Astrocyte (in vitro differentiated cells and primary cell): ENCODE results near the gene BICD1. TPM values are rescaled to one million over a fixed set of nuclear protein-coding genes. Genes with fewer than 3 reads are reported as not detected.

Experiments used
- DNase-seq: peaks from one replicate; pipeline ENCODE4 v3.0.0-alpha.2; 2010; ENCODE audit warnings: low read depth
- FAIRE-seq: peaks from 2 replicates; lab custom pipeline; 2011; peaks lifted over from hg19 to GRCh38; lab: Jason Lieb, UNC
- H2AFZ ChIP-seq: 2 replicates; pipeline ENCODE4 v1.6.0; 2012; ENCODE audit warnings: low read depth, low read length, inconsistent platforms
- H3K27ac ChIP-seq: 2 replicates; pipeline ENCODE4 v1.5.1; 2011; ENCODE audit warnings: low read depth, low read length, inconsistent platforms
- H3K27me3 ChIP-seq: 2 replicates; pipeline ENCODE4 v1.6.0; 2011; ENCODE audit warnings: low read length, inconsistent platforms; ENCODE audit not compliant: insufficient read depth
- H3K36me3 ChIP-seq: 2 replicates; pipeline ENCODE4 v1.5.1; 2011; ENCODE audit warnings: low read length, inconsistent platforms; ENCODE audit not compliant: insufficient read depth
- H3K4me1 ChIP-seq: 2 replicates; pipeline ENCODE4 v1.5.1; 2011; ENCODE audit warnings: low read length, inconsistent platforms; ENCODE audit not compliant: insufficient read depth
- H3K4me2 ChIP-seq: 2 replicates; pipeline ENCODE4 v1.6.0; 2012; ENCODE audit warnings: low read length, inconsistent platforms
- H3K4me3 ChIP-seq: 2 replicates; pipeline ENCODE4 v1.5.1; 2011; ENCODE audit warnings: low read depth, mild to moderate bottlenecking, low read length, inconsistent platforms; ENCODE audit not compliant: insufficient read depth
- H3K79me2 ChIP-seq: 2 replicates; pipeline ENCODE4 v1.6.0; 2012; ENCODE audit warnings: mild to moderate bottlenecking, low read length, inconsistent platforms; ENCODE audit not compliant: insufficient read depth
- H3K9ac ChIP-seq: 2 replicates; pipeline ENCODE4 v1.6.0; 2012; ENCODE audit warnings: mild to moderate bottlenecking, low read length, inconsistent platforms
- H3K9me3 ChIP-seq: 2 replicates; pipeline ENCODE4 v1.5.1; 2012; ENCODE audit warnings: low read depth, mild to moderate bottlenecking, low read length, inconsistent platforms; ENCODE audit not compliant: insufficient read depth
- H4K20me1 ChIP-seq: 2 replicates; pipeline ENCODE4 v1.6.0; 2012; ENCODE audit warnings: low read length, inconsistent platforms; ENCODE audit not compliant: insufficient read depth
- H3K27ac Mint-ChIP-seq: one replicate; pipeline ENCODE4 v1.8.0; 2021; ENCODE audit warnings: mild to moderate bottlenecking, mixed read lengths; ENCODE audit not compliant: unreplicated experiment
- H3K27me3 Mint-ChIP-seq: one replicate; pipeline ENCODE4 v1.8.0; 2021; ENCODE audit warnings: low read depth, mixed read lengths; ENCODE audit not compliant: unreplicated experiment
- H3K36me3 Mint-ChIP-seq: one replicate; pipeline ENCODE4 v1.8.0; 2021; ENCODE audit warnings: low read depth, mixed read lengths; ENCODE audit not compliant: unreplicated experiment
- H3K4me1 Mint-ChIP-seq: one replicate; pipeline ENCODE4 v1.8.0; 2021; ENCODE audit warnings: low read depth, mixed read lengths; ENCODE audit not compliant: unreplicated experiment
- H3K4me3 Mint-ChIP-seq: one replicate; pipeline ENCODE4 v1.8.0; 2021; ENCODE audit warnings: mild to moderate bottlenecking, moderate library complexity, mixed read lengths; ENCODE audit not compliant: unreplicated experiment
- H3K9me3 Mint-ChIP-seq: one replicate; pipeline ENCODE4 v1.8.0; 2021; ENCODE audit warnings: mild to moderate bottlenecking, mixed read lengths; ENCODE audit not compliant: unreplicated experiment
- CTCF ChIP-seq: IDR thresholded peaks from 2 replicates; pipeline ENCODE4 v1.5.1; 2011; ENCODE audit warnings: low read depth, mild to moderate bottlenecking, inconsistent platforms, low read length, moderate library complexity; ENCODE audit not compliant: insufficient read depth
- EZH2 ChIP-seq: IDR thresholded peaks from 2 replicates; pipeline ENCODE4 v1.6.1; 2012; ENCODE audit warnings: mild to moderate bottlenecking, low read length, inconsistent platforms; ENCODE audit not compliant: insufficient read depth
- total RNA-seq: library from RNA; stranded (reverse); gene quantifications from 2 replicates; pipeline ENCODE4 v1.2.1, GENCODE V29; 2021

BICD1 gene
- total RNA-seq, 1 donor from 2014 or later: 28.7 TPM

- Histone ChIP-seq H4K20me1 (peaks cover 55% of the 10 kb centered on the region), H3K4me2 (no peak overlapping the region), H3K9ac (no peak overlapping the region), H2AFZ (no peak overlapping the region), H3K27me3 (no peaks in the 10 kb centered on the region), H3K9me3 (no peaks in the 10 kb centered on the region), H3K36me3 (no peaks in the 10 kb centered on the region), H3K4me1 (no peaks in the 10 kb centered on the region), H3K27ac (no peak overlapping the region), H3K4me3 (no peak overlapping the region), H3K79me2 (peaks cover 75% of the 10 kb centered on the region)
- no peak for FAIRE-seq
- H3K4me1 Mint-ChIP-seq: no peaks in the 10 kb centered on the region
- TF ChIP-seq CTCF (no peak), EZH2 (no peak)
- H3K4me3 Mint-ChIP-seq: no peak overlapping the region
- no peaks in the 10 kb centered on the region for H3K9me3 Mint-ChIP-seq
- H3K27ac Mint-ChIP-seq: no peak overlapping the region
- peaks cover 3% of the 10 kb centered on the region for H3K36me3 Mint-ChIP-seq
- H3K27me3 Mint-ChIP-seq: no peaks in the 10 kb centered on the region
- DNase-seq: no peak
These were observed 64.6 kb downstream of the BICD1 start for GRCh38 chr12:32171211-32171610.

DNA sequence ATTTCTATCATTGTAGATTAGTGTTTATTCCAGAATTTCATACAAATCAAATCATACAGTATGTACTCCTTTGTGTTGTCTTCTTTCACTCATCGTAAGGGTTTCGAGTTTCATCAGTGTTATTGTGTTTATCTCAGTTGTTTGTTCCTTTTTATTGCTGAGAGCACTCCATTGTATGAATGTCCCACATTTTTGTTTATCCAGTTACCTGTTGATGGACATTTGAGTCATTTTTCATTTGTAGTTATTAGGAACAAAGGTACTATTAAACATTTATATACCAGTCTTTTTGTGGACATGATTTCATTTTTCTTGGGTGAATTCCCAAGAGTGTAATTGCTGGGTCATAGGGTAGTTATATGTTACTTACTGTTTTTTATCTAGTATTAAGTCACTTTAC, 70.0 kb downstream of the BICD1 start:
- Histone ChIP-seq H3K27me3 (no peaks in the 10 kb centered on the region), H3K9ac (no peak overlapping the region), H3K4me1 (no peaks in the 10 kb centered on the region), H3K79me2 (peaks cover 65% of the 10 kb centered on the region), H3K36me3 (no peaks in the 10 kb centered on the region), H3K27ac (no peak overlapping the region), H3K4me3 (no peak overlapping the region), H3K9me3 (no peaks in the 10 kb centered on the region), H2AFZ (no peak overlapping the region), H3K4me2 (no peak overlapping the region), H4K20me1 (peaks cover 61% of the 10 kb centered on the region)
- Mint-ChIP-seq H3K36me3 (peaks cover 1% of the 10 kb centered on the region), H3K4me3 (no peak overlapping the region), H3K9me3 (no peaks in the 10 kb centered on the region), H3K27me3 (no peaks in the 10 kb centered on the region), H3K4me1 (peaks cover 2% of the 10 kb centered on the region), H3K27ac (no peak overlapping the region)
- DNase-seq (no peak), FAIRE-seq (no peak)
- no peak for TF ChIP-seq CTCF
- TF ChIP-seq EZH2: no peak

DNA sequence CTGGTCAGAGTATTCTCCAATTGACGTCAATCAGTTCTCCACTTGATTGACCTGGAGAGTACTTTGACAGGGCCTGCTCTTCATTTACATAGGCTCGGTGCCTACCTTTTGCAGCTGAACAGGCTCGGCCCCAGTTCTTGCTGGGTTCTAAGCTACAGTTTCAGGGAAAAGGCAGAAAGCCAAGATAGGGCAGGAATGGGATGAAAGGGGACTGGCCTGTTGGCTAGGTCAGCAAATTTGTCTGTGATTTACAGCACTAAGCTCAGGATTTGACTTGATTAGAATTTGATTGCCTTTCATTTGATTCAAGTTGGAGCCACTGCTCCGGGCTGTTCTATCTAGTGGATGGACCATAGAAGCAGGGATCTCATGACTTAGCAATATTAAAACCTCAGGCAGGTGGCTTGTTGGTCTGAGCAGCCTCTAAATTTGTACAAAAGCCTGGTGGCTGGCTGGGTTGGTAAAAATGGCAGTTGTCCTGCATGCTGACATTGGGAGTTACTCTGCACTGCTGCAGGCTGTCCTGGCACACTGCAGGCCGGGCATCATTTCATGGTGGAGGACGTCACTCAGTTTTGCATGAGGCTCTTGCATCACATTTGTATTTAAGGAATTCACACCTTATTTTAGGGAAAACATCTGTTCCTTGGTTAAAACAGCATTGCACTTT, 71.8 kb downstream of the BICD1 start:
- H3K4me1 ChIP-seq: peaks cover 1% of the 10 kb centered on the region
- FAIRE-seq (no peak), DNase-seq (no peak)
- H3K27me3 ChIP-seq: no peaks in the 10 kb centered on the region
- H3K79me2 ChIP-seq: peaks cover 62% of the 10 kb centered on the region
- no peak overlapping the region for H3K4me2 ChIP-seq
- H3K4me1 Mint-ChIP-seq: peaks cover 3% of the 10 kb centered on the region
- H3K36me3 ChIP-seq: no peaks in the 10 kb centered on the region
- H3K4me3 ChIP-seq: no peak overlapping the region
- no peaks in the 10 kb centered on the region for H3K27me3 Mint-ChIP-seq
- H3K9me3 Mint-ChIP-seq: no peaks in the 10 kb centered on the region
- H2AFZ ChIP-seq: no peak overlapping the region
- H3K27ac Mint-ChIP-seq: no peak overlapping the region
- peaks cover 45% of the 10 kb centered on the region for H4K20me1 ChIP-seq
- H3K4me3 Mint-ChIP-seq: no peak overlapping the region
- TF ChIP-seq CTCF (no peak), EZH2 (no peak)
- H3K36me3 Mint-ChIP-seq: peaks cover 1% of the 10 kb centered on the region
- no peak overlapping the region for H3K9ac ChIP-seq
- H3K27ac ChIP-seq: no peak overlapping the region
- no peaks in the 10 kb centered on the region for H3K9me3 ChIP-seq
